LNCaP clone FGC (cell line): ENCODE results near the gene TENM4.

ENCODE experiments used
- DNase-seq: peaks from one replicate; pipeline ENCODE4 v3.0.0-alpha.2; 2011; ENCODE audit warnings: low read depth
- H3K4me3 ChIP-seq: 2 replicates; pipeline ENCODE4 v1.5.1; 2011; ENCODE audit warnings: mild to moderate bottlenecking, low read depth, low read length, control low read depth
- CTCF ChIP-seq: IDR thresholded peaks from 2 replicates; pipeline ENCODE4 v1.5.1; 2012; ENCODE audit warnings: mild to moderate bottlenecking; ENCODE audit not compliant: control insufficient read depth, insufficient read depth; ENCODE audit errors: extremely low read depth

Gene TENM4

GRCh38 chr11:79438631-79439409, 2.0 kb downstream of the TENM4 start:
- TF ChIP-seq CTCF: no peak
- DNase-seq: no peak
- no peak overlapping the region for H3K4me3 ChIP-seq

- no peak for DNase-seq
- peak overlapping the region; percentile 30; the same call in 1 of the 2 replicates for H3K4me3 ChIP-seq
- no peak for TF ChIP-seq CTCF
These were observed 2.7 kb downstream of the TENM4 start for GRCh38 chr11:79437981-79438630.

GRCh38 chr11:79437278-79437980, 3.4 kb downstream of the TENM4 start:
- peak overlapping the region; percentile 30 for H3K4me3 ChIP-seq
- DNase-seq: no peak
- TF ChIP-seq CTCF: no peak

- H3K4me3 ChIP-seq: peak overlapping the region; percentile 30
- no peak for DNase-seq
- TF ChIP-seq CTCF: no peak
These were observed 3.9 kb downstream of the TENM4 start for GRCh38 chr11:79436919-79437277.

- H3K4me3 ChIP-seq: no peak overlapping the region
- TF ChIP-seq CTCF: no peak
- no peak for DNase-seq
These were observed 6.5 kb downstream of the TENM4 start for GRCh38 chr11:79434283-79434682.

GRCh38 chr11:79432138-79432537, 8.7 kb downstream of the TENM4 start:
- TF ChIP-seq CTCF: no peak
- H3K4me3 ChIP-seq: no peak overlapping the region
- DNase-seq: no peak

- H3K4me3 ChIP-seq: no peak overlapping the region
- no peak for DNase-seq
- no peak for TF ChIP-seq CTCF
These were observed 9.3 kb downstream of the TENM4 start for GRCh38 chr11:79431535-79431934.
